Heart left ventricle (tissue), 16 donors: ENCODE measurements around the gene ZCCHC3. TPM values are rescaled to one million over a fixed set of nuclear protein-coding genes. Genes with fewer than 3 reads are reported as not detected.
"Not testable (repeated sequence)": the region's sequence is repeated elsewhere in the genome, so short reads cannot be mapped to it uniquely, and the experiment has no call there.

Experiments used
- ATAC-seq, 4 donors: fragments of 200-7000 bp; cut with Tn5 transposase; one replicate each; pipeline ENCODE4 v1.9.1; 2020 to 2022; ENCODE audit warnings: moderate library complexity in 4 of 4, mild to moderate bottlenecking in 3 of 4, moderate number of reproducible peaks in 1 of 4
- DNase-seq, 5 donors: peaks; one replicate each; pipeline ENCODE4 v3.0.0-alpha.2; 2020
- H3K27ac ChIP-seq, 12 donors: fragments of 200-600 bp; sonication (generic) in 4 of 12; one replicate each; pipeline versions ENCODE4 v1.5.0 to v1.8.0; 2016 to 2022; ENCODE audit warnings: mild to moderate bottlenecking in 2 of 12
- H3K27me3 ChIP-seq, 9 donors: fragments of 200-600 bp; sonication (generic) in 2 of 9; one replicate each; pipeline versions ENCODE4 v1.5.1 to v1.8.0; 2016 to 2022; ENCODE audit warnings: mild to moderate bottlenecking in 3 of 9
- H3K36me3 ChIP-seq, 9 donors: fragments of 200-600 bp; sonication (generic) in 2 of 9; one replicate each; pipeline versions ENCODE4 v1.5.0 to v1.8.0; 2018 to 2022; ENCODE audit warnings: mild to moderate bottlenecking in 2 of 9
- H3K4me1 ChIP-seq, 12 donors: fragments of 200-600 bp; sonication (generic) in 4 of 12; one replicate each; pipeline versions ENCODE4 v1.5.0 to v1.8.0; 2016 to 2022; ENCODE audit warnings: mild to moderate bottlenecking in 3 of 12
- H3K4me3 ChIP-seq, 12 donors: fragments of 200-600 bp; sonication (generic) in 4 of 12; one replicate each; pipeline versions ENCODE4 v1.5.0 to v1.8.0; 2017 to 2022; ENCODE audit warnings: mild to moderate bottlenecking in 9 of 12, moderate library complexity in 4 of 12
- H3K9me3 ChIP-seq, 12 donors: fragments of 200-600 bp; sonication (generic) in 4 of 12; one replicate each; pipeline versions ENCODE4 v1.5.0 to v1.8.0; 2016 to 2022; ENCODE audit warnings: mild to moderate bottlenecking in 1 of 12
- CTCF ChIP-seq, 12 donors: fragments of 200-600 bp; sonication (generic) in 4 of 12; IDR thresholded peaks; one replicate each; pipeline versions ENCODE4 v1.5.0 to v1.8.0; 2018 to 2022; ENCODE audit warnings: antibody characterized with exemption in 12 of 12, mild to moderate bottlenecking in 5 of 12
- POLR2A ChIP-seq, 2 donors: fragments of 450-650 bp; IDR thresholded peaks; one replicate each; pipeline ENCODE4 v1.6.1; 2017; ENCODE audit warnings: antibody characterized with exemption in 2 of 2, mild to moderate bottlenecking in 2 of 2, moderate library complexity in 2 of 2
- WGBS, 4 donors: extraction: QIAGEN DNeasy Blood & Tissue Kit in 2 of 4; methylation state at CpG; one replicate each; pipeline versions ENCODE4 v1.1.5 to v1.1.7; 2013 to 2018; 5-methylcytosine and 5-hydroxymethylcytosine counted together
- intact Hi-C, 10 donors: fragments of 100-400 bp; cut with DNase I; formaldehyde crosslinking; loops; one replicate each; pipeline versions ENCODE4 v1.11.1 to v1.14.2; 2022
- long read RNA-seq, 3 donors: library from polyadenylated mRNA; unstranded; transcript quantifications; one replicate each; pipeline ENCODE4 v2.0.0, GENCODE V29; 2020 to 2021
- polyA plus RNA-seq, 2 donors: library from polyadenylated mRNA; stranded (reverse); fragments of 200-250 nt; gene quantifications; one replicate each; pipeline ENCODE4 v1.2.3, GENCODE V29; 2013
- total RNA-seq, 9 donors: library from RNA; depleted of rRNA in 2 of 9; stranded (reverse); fragments of >200 nt in 2 of 9; fragmentation: NEBNext Ultra II Directional in 3 of 9; extraction: Animal tissue kit (Norgen Biotek cat#: 25700) in 3 of 9; gene quantifications; one replicate each; pipeline versions ENCODE4 v1.1.0 to v1.2.4, GENCODE V29; 2016 to 2023
- donor health status: ischemic (EF 13 %, LVEDD 7.1; RV severe dilation, severe dysfunction).
- donor health status: healthy with polysubstance abuse.
- donor health status: DM: no; HTN: yes; CAD: no.
- donor health status: DM: no; HTN: no; CAD: no.
- donor health status: ischemic (EF 25% LVEDD 6.9; RV normal size, moderate dysfunction).
- donor health status: ischemic (EF 25% LVEDD 5.7; RV mildly dilated, moderate dysfunction).
- donor health status: healthy.
- donor health status: DM: yes; HTN: yes; CAD: no.
- donor health status: ischemic (EF 35%, LVEDD 5.7; RV mildly dilated, moderate dysfunction).
- donor health status: nonischemic (EF 11% LVEDD 7.7; RV severe dilation, severe dysfunction).
- donor health status: DM: yes; HTN: yes; CAD: no.
- donor health status: PGD.
- donor health status: ischemic (EF 29% LVEDD 5.4; RV normal size, mild dysfunction).
- donor health status: nonischemic (EF 23%, LVEDD 6.1; RV moderate dilation, normal function).

The ZCCHC3 gene
- total RNA-seq = 10 to 100 TPM in 5 of 9 donors, 1 to 10 TPM in 4; 6.9 to 15.3 (median 11.4) TPM
- polyA plus RNA-seq = 1 to 10 TPM; 9.2 to 9.3 TPM
- long read RNA-seq, donor 1, transcript ZCCHC3-201 (1 exons, 3,354 nt) = major isoform, 25 of 25 reads
- long read RNA-seq, donor 1, partial matches to known transcripts = 0 of 25 reads
- long read RNA-seq, donor 1, other reads (novel, unspliced or antisense) = 0 of 25 reads
- long read RNA-seq, donor 2, partial matches to known transcripts = 0 of 3 reads
- long read RNA-seq, donor 2, other reads (novel, unspliced or antisense) = 0 of 3 reads
- long read RNA-seq, donor 3, transcript ZCCHC3-201 (1 exons, 3,354 nt) = major isoform, 33 of 33 reads
- long read RNA-seq, donor 3, partial matches to known transcripts = 0 of 33 reads
- long read RNA-seq, donor 3, other reads (novel, unspliced or antisense) = 0 of 33 reads

GRCh38 chr20:297098-297924 lies at the start of gene ZCCHC3:
Gene ZCCHC3 (plus strand): TSS chr20:297570. CDS start chr20:297587, 17 bp downstream.
- H3K4me1 ChIP-seq = peaks cover 13 to 53% (median 36%) of the 10 kb centered on the region in 12 donors
- peak within 1 kb of the TSS; percentile 96 to 100 (median 99) for H3K27ac ChIP-seq
- H3K9me3 ChIP-seq = no peaks in the 10 kb centered on the region
- TF ChIP-seq CTCF (IDR thresholded peaks at IDR 0.05) (peak in 5 of 12 donors; percentile 15 to 43 (median 27)), POLR2A (IDR thresholded peaks at IDR 0.05) (peak in 1 of 2 donors; percentile 28)
- H3K36me3 ChIP-seq = peaks cover 0 to 4% (median 0%) of the 10 kb centered on the region in 9 donors
- H3K27me3 ChIP-seq = no peaks in the 10 kb centered on the region
- DNase-seq (peak; percentile 86 to 92 (median 90)), ATAC-seq (peak; percentile 83 to 93 (median 90))
- intact Hi-C loops = loop anchor here in 3 of 10 donors (2.0 to 5.0 kb wide), 3 partner anchors 27 to 35 kb away; partner anchors contain the start of gene SOX12 (in 1 of the 3)
- WGBS, 4 donors = 0 to 1% (median 0%) methylated on average over 81 to 99 of the region's 99 CpGs
- peak within 1 kb of the TSS; percentile 66 to 99 (median 87) for H3K4me3 ChIP-seq

- TF ChIP-seq CTCF (IDR thresholded peaks at IDR 0.05) (no peak), POLR2A (IDR thresholded peaks at IDR 0.05) (no peak)
- 41 to 66% (median 50%) methylated on average over 2 of the region's 2 CpGs for WGBS, 4 donors
- peaks cover 0 to 5% (median 0%) of the 10 kb centered on the region in 12 donors for H3K9me3 ChIP-seq
- DNase-seq (no peak), ATAC-seq (no peak)
- no peaks in the 10 kb centered on the region for H3K36me3 ChIP-seq
- H3K27ac ChIP-seq = no peak overlapping the region
- peaks cover 0 to 9% (median 0%) of the 10 kb centered on the region in 9 donors for H3K27me3 ChIP-seq
- no peak overlapping the region for H3K4me3 ChIP-seq
- intact Hi-C loops = no loop called here
- H3K4me1 ChIP-seq = no peaks in the 10 kb centered on the region
These were observed 46.0 kb upstream of the ZCCHC3 start for GRCh38 chr20:251354-251753.

- H3K36me3 ChIP-seq = no peaks in the 10 kb centered on the region
- H3K9me3 ChIP-seq = no peaks in the 10 kb centered on the region
- no peak for TF ChIP-seq POLR2A (IDR thresholded peaks at IDR 0.05)
- TF ChIP-seq CTCF (IDR thresholded peaks at IDR 0.05) = no peak
- no peak overlapping the region for H3K27ac ChIP-seq
- intact Hi-C loops = no loop called here
- H3K27me3 ChIP-seq = peaks cover 0 to 9% (median 0%) of the 10 kb centered on the region in 9 donors
- DNase-seq = no peak
- H3K4me1 ChIP-seq = peaks cover 0 to 5% (median 0%) of the 10 kb centered on the region in 12 donors
- WGBS, 4 donors = 71 to 84% (median 75%) methylated on average over 2 of the region's 2 CpGs
- no peak for ATAC-seq
- H3K4me3 ChIP-seq = no peak overlapping the region
These were observed 44.6 kb upstream of the ZCCHC3 start for GRCh38 chr20:252801-253200.

- DNase-seq, H3K36me3 ChIP-seq, H3K27ac ChIP-seq, H3K4me1 ChIP-seq, H3K27me3 ChIP-seq, intact Hi-C loops, ATAC-seq, H3K9me3 ChIP-seq, H3K4me3 ChIP-seq: not testable (repeated sequence)
- 56 to 70% (median 63%) methylated on average over 6 of the region's 6 CpGs for WGBS, 4 donors
These were observed 43.9 kb upstream of the ZCCHC3 start for GRCh38 chr20:253447-253846.
